Activated T-cell treated with anti-CD3 and anti-CD28 coated beads for 1 hour (primary cell): ENCODE measurements around the gene ZWILCH.
A peak's percentile ranks its signal among the peaks of the same experiment; 100 is the strongest.
"Not testable (repeated sequence)": the region's sequence is repeated elsewhere in the genome, so short reads cannot be mapped to it uniquely, and the experiment has no call there.

Source experiments
- DNase-seq: peaks from one replicate; pipeline ENCODE4 v3.0.0-alpha.2; 2020; ENCODE audit warnings: low read depth

ZWILCH gene

GRCh38 chr15:66488525-66488924 is 16.6 kb upstream of the ZWILCH start:
- no peak for DNase-seq

GRCh38 chr15:66489179-66489791 is 15.8 kb upstream of the ZWILCH start:
- no peak for DNase-seq

- no peak for DNase-seq
These were observed 13.3 kb upstream of the ZWILCH start for GRCh38 chr15:66491846-66492245.

- no peak for DNase-seq
These were observed 10.9 kb upstream of the ZWILCH start for GRCh38 chr15:66494262-66494661.

GRCh38 chr15:66496951-66497501 is 8.1 kb upstream of the ZWILCH start:
- no peak for DNase-seq

GRCh38 chr15:66497502-66498455 is 7.3 kb upstream of the ZWILCH start, which contains the start of gene SNAPC5:
Gene SNAPC5 (minus strand): TSS chr15:66497762. CDS start chr15:66497731, 31 bp downstream.
- DNase-seq, result peak; percentile 97

GRCh38 chr15:66498501-66499386 is 6.4 kb upstream of the ZWILCH start:
- no peak for DNase-seq

GRCh38 chr15:66500346-66500745 is 4.8 kb upstream of the ZWILCH start:
- not testable (repeated sequence) for DNase-seq

- no peak for DNase-seq
These were observed 2.6 kb upstream of the ZWILCH start for GRCh38 chr15:66502491-66502890.

- not testable (repeated sequence) for DNase-seq
These were observed 2.0 kb upstream of the ZWILCH start for GRCh38 chr15:66503041-66503648.

- no peak for DNase-seq
These were observed 1.2 kb upstream of the ZWILCH start for GRCh38 chr15:66503780-66504562.

- no peak for DNase-seq
These were observed 295 bp downstream of the ZWILCH start for GRCh38 chr15:66505430-66505811.

GRCh38 chr15:66505818-66506217 is 692 bp downstream of the ZWILCH start:
- no peak for DNase-seq

GRCh38 chr15:66508293-66508883 is 3.3 kb downstream of the ZWILCH start:
- DNase-seq, result no peak

GRCh38 chr15:66514586-66514985 is 9.5 kb downstream of the ZWILCH start:
- DNase-seq, result no peak

- no peak for DNase-seq
These were observed 10.8 kb downstream of the ZWILCH start for GRCh38 chr15:66515901-66516322.

- no peak for DNase-seq
These were observed 18.8 kb downstream of the ZWILCH start for GRCh38 chr15:66523926-66524325.

GRCh38 chr15:66524838-66525237 is 19.7 kb downstream of the ZWILCH start:
- no peak for DNase-seq

- DNase-seq, result no peak
These were observed 29.9 kb downstream of the ZWILCH start for GRCh38 chr15:66535056-66535455.

GRCh38 chr15:66542896-66543295 is 37.8 kb downstream of the ZWILCH start:
- DNase-seq, result no peak
